Body of pancreas (tissue), 4 donors: ENCODE measurements around the gene MISP. TPM values are rescaled to one million over a fixed set of nuclear protein-coding genes. Genes with fewer than 3 reads are reported as not detected.

Source experiments
- ATAC-seq: fragments of 150-250 bp; one replicate; pipeline ENCODE4 v1.9.1; 2016
- DNase-seq, 4 donors: peaks; one replicate each; pipeline ENCODE4 v3.0.0-alpha.2; 2019
- H3K27ac ChIP-seq, 4 donors: fragments of 200-600 bp; sonication (generic); 1 replicate in 3 of 4; 2 replicates in 1 of 4; pipeline versions ENCODE4 v1.5.1 to v1.6.1; 2016 to 2019; ENCODE audit warnings: mild to moderate bottlenecking in 1 of 4, mixed read lengths in 1 of 4, moderate library complexity in 1 of 4
- H3K27me3 ChIP-seq, 2 donors: fragments of 200-600 bp; sonication (generic); one replicate each; pipeline ENCODE4 v1.6.0; 2016; ENCODE audit warnings: mild to moderate bottlenecking in 1 of 2
- H3K36me3 ChIP-seq, 2 donors: fragments of 200-600 bp; sonication (generic); replicated peaks in 1 of 2; 2 replicates each; pipeline ENCODE4 v1.5.1; 2016; ENCODE audit warnings: low read depth in 2 of 2; ENCODE audit not compliant: insufficient read depth in 1 of 2
- H3K4me1 ChIP-seq: fragments of 200-600 bp; sonication (generic); one replicate; pipeline ENCODE4 v1.6.0; 2016
- H3K4me3 ChIP-seq, 2 donors: fragments of 200-600 bp; sonication (generic); 1 replicate in 1 of 2; 2 replicates in 1 of 2; pipeline ENCODE4 v1.5.1; 2016 to 2019
- H3K9me3 ChIP-seq, 3 donors: fragments of 200-600 bp; sonication (generic); 1 replicate in 2 of 3; 2 replicates in 1 of 3; pipeline ENCODE4 v1.5.1; 2016
- POLR2A ChIP-seq, 3 donors: fragments of 450-650 bp; IDR thresholded peaks; one replicate each; pipeline ENCODE4 v1.6.1; 2016; ENCODE audit warnings: antibody characterized with exemption in 3 of 3, mild to moderate bottlenecking in 2 of 3
- WGBS, 2 donors: methylation state at CpG; one replicate each; pipeline ENCODE4 v1.1.5; 2017; 5-methylcytosine and 5-hydroxymethylcytosine counted together
- intact Hi-C: fragments of 100-400 bp; cut with DNase I; formaldehyde crosslinking; loops from one replicate; pipeline ENCODE4 v1.15.1; 2023
- total RNA-seq, 2 donors: library from RNA; depleted of rRNA; stranded (reverse); fragments of >200 nt; gene quantifications; one replicate each; pipeline ENCODE4 v1.1.0, GENCODE V29; 2016
- TF ChIP-seq, protein P1 (sequence below), 7 experiments: fragments of 450-650 bp in 4 of 7; fragments of 200-600 bp in 3 of 7; sonication (generic) in 3 of 7; IDR thresholded peaks; one replicate each; pipeline ENCODE4 v1.5.1; 2016 to 2019; ENCODE audit warnings: antibody characterized with exemption in 7 of 7

Gene MISP
- total RNA-seq, 2 donors from 2014 or later, result 0.99 to 3.4 TPM

DNA sequence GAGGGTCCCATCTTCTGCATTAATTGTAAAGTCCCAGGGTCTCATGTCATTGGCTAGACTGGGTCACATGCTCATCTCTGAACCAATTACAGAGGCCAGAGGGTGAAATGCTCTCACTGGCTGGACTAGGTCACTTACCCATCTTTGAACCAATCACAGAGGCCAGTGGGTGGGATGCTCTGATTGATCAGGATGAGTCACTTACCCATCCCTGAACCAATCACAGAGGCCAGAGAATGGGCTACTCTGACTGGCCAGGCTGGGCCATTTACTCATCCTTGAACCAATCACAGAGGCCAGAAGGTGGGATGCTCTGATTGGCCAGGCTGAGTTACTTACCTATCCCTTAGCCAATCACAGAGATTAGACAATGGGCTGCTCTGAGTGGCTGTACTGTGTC, 5.3 kb downstream of the MISP start:
- no peak overlapping the region for H3K27ac ChIP-seq
- H3K4me3 ChIP-seq, result no peak overlapping the region
- H3K9me3 ChIP-seq, result no peaks in the 10 kb centered on the region
- peaks cover 4% of the 10 kb centered on the region for H3K4me1 ChIP-seq
- ATAC-seq (no peak), DNase-seq (no peak)
- intact Hi-C loops, result no loop called here
- H3K27me3 ChIP-seq, result peaks cover 0 to 3% of the 10 kb centered on the region in 2 donors
- TF ChIP-seq, protein P1, sequence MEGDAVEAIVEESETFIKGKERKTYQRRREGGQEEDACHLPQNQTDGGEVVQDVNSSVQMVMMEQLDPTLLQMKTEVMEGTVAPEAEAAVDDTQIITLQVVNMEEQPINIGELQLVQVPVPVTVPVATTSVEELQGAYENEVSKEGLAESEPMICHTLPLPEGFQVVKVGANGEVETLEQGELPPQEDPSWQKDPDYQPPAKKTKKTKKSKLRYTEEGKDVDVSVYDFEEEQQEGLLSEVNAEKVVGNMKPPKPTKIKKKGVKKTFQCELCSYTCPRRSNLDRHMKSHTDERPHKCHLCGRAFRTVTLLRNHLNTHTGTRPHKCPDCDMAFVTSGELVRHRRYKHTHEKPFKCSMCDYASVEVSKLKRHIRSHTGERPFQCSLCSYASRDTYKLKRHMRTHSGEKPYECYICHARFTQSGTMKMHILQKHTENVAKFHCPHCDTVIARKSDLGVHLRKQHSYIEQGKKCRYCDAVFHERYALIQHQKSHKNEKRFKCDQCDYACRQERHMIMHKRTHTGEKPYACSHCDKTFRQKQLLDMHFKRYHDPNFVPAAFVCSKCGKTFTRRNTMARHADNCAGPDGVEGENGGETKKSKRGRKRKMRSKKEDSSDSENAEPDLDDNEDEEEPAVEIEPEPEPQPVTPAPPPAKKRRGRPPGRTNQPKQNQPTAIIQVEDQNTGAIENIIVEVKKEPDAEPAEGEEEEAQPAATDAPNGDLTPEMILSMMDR (IDR thresholded peaks at IDR 0.05), result no peak
- no peak for TF ChIP-seq POLR2A (IDR thresholded peaks at IDR 0.05)
- H3K36me3 ChIP-seq, result no peaks in the 10 kb centered on the region

DNA sequence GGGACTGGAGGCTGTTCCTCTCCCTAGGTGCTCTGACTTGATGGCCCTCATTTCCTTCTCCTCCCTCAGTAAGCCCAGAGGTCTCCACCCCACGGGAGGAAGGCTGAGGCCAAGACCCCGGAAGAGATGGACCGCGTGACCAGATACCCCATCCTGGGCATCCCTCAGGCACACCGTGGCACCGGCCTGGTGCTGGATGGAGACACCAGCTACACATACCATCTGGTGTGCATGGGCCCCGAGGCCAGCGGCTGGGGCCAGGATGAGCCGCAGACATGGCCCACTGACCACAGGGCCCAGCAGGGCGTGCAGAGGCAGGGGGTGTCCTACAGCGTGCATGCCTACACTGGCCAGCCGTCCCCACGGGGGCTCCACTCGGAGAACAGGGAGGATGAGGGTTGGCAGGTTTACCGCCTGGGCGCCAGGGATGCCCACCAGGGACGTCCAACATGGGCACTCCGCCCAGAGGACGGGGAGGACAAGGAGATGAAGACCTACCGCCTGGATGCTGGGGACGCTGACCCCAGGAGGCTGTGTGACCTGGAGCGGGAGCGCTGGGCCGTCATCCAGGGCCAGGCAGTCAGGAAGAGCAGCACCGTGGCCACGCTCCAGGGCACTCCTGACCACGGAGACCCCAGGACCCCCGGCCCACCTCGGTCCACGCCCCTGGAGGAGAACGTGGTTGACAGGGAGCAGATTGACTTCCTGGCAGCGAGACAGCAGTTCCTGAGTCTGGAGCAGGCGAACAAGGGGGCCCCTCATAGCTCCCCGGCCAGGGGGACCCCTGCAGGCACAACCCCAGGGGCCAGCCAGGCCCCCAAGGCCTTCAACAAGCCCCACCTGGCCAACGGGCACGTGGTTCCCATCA, 6.1 kb downstream of the MISP start:
- TF ChIP-seq, protein P1 (IDR thresholded peaks at IDR 0.05), result no peak
- TF ChIP-seq POLR2A (IDR thresholded peaks at IDR 0.05), result no peak
- intact Hi-C loops, result no loop called here
- no peak for ATAC-seq
- Histone ChIP-seq H3K4me1 (no peaks in the 10 kb centered on the region), H3K9me3 (no peaks in the 10 kb centered on the region), H3K27ac (no peak overlapping the region), H3K4me3 (no peak overlapping the region), H3K36me3 (no peaks in the 10 kb centered on the region), H3K27me3 (no peaks in the 10 kb centered on the region)
- DNase-seq, result no peak
- WGBS, 2 donors, result 67 to 83% methylated on average over 2 to 34 of the region's 36 CpGs

DNA sequence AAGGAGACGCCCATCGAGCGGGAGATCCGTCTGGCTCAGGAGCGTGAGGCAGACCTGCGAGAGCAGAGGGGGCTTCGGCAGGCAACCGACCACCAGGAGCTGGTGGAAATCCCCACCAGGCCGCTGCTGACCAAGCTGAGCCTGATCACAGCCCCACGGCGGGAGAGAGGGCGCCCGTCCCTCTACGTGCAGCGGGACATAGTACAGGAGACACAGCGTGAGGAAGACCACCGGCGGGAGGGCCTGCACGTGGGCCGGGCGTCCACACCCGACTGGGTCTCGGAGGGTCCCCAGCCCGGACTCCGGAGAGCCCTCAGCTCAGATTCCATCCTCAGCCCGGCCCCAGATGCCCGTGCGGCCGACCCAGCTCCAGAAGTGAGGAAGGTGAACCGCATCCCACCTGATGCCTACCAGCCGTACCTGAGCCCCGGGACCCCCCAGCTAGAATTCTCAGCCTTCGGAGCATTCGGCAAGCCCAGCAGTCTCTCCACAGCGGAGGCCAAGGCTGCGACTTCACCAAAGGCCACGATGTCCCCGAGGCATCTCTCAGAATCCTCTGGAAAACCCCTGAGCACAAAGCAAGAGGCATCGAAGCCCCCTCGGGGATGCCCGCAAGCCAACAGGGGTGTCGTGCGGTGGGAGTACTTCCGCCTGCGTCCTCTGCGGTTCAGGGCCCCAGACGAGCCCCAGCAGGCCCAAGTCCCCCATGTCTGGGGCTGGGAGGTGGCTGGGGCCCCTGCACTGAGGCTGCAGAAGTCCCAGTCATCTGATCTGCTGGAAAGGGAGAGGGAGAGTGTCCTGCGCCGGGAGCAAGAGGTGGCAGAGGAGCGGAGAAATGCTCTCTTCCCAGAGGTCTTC, 7.1 kb downstream of the MISP start:
- no peak for DNase-seq
- H3K9me3 ChIP-seq, result no peaks in the 10 kb centered on the region
- intact Hi-C loops, result no loop called here
- H3K36me3 ChIP-seq, result no peaks in the 10 kb centered on the region
- H3K27ac ChIP-seq, result no peak overlapping the region
- no peak for ATAC-seq
- H3K4me3 ChIP-seq, result no peak overlapping the region
- WGBS, 2 donors, result 89 to 96% methylated on average over 15 to 50 of the region's 50 CpGs
- TF ChIP-seq, protein P1 (IDR thresholded peaks at IDR 0.05), result no peak
- TF ChIP-seq POLR2A (IDR thresholded peaks at IDR 0.05), result no peak
- no peaks in the 10 kb centered on the region for H3K27me3 ChIP-seq
- no peaks in the 10 kb centered on the region for H3K4me1 ChIP-seq

DNA sequence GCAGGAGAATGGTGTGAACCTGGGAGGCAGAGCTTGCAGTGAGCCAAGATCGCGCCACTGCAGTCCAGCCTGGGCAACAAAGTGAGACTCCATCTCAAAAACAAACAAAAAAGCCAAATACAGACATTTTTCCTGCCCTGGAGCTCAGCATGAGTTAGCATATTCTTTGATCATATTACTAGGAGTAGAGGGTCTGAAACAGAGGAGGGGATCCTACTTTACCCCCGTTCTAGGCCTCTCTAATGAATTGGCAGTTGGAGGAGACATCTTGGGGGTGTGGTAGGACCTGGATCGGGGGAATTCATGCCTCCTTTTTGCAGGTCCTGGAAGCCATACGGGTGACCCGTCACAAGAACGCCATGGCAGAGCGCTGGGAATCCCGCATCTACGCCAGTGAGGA, 12.3 kb downstream of the MISP start:
- ATAC-seq, result no peak

More for the DNA sequence above, 12.3 kb downstream of the MISP start:
- Histone ChIP-seq H3K27me3 (no peaks in the 10 kb centered on the region), H3K9me3 (no peaks in the 10 kb centered on the region), H3K36me3 (no peaks in the 10 kb centered on the region), H3K27ac (no peak overlapping the region), H3K4me1 (no peaks in the 10 kb centered on the region), H3K4me3 (no peak overlapping the region)
- WGBS, 2 donors, result 93 to 96% methylated on average over 8 to 10 of the region's 10 CpGs
- DNase-seq, result no peak
- intact Hi-C loops, result loop anchor here (10.0 kb wide), 1 partner anchor 222 kb away; the partner anchor contains the start of gene WDR18
- TF ChIP-seq, protein P1 (IDR thresholded peaks at IDR 0.05), result no peak
- TF ChIP-seq POLR2A (IDR thresholded peaks at IDR 0.05), result no peak
